Activated CD8-positive, alpha-beta memory T cell treated with anti-CD3 and anti-CD28 coated beads for 36 hours (primary cell): ENCODE measurements around the gene XG. TPM values are rescaled to one million over a fixed set of nuclear protein-coding genes. Genes with fewer than 3 reads are reported as not detected.

Source experiments
- CTCF ChIA-PET: fragments of 350-600 bp; sonication (Branson Sonifier 250); formaldehyde crosslinking; loops from one replicate; lab custom pipeline; 2021; ENCODE audit warnings: antibody characterized with exemption; lab: Charles Lee
- POLR2A ChIA-PET: fragments of 350-600 bp; sonication (Branson Sonifier 250); formaldehyde crosslinking; loops from one replicate; lab custom pipeline; 2021; ENCODE audit warnings: antibody characterized with exemption; lab: Charles Lee
- total RNA-seq, 2 experiments: library from RNA; stranded (reverse); gene quantifications; one replicate each; pipeline ENCODE4 v1.2.3, GENCODE V29; 2021

The XG gene
- total RNA-seq, 2 experiments from 2014 or later = not detected

GRCh38 chrX:2848871-2849301 lies 97.0 kb downstream of the XG start:
- CTCF ChIA-PET = no interaction called here

GRCh38 chrX:2854918-2855317 lies 103.1 kb downstream of the XG start:
- POLR2A ChIA-PET = no interaction called here
- CTCF ChIA-PET = no interaction called here

More at GRCh38 chrX:2848871-2849301, 97.0 kb downstream of the XG start:
- POLR2A ChIA-PET = no interaction called here

DNA sequence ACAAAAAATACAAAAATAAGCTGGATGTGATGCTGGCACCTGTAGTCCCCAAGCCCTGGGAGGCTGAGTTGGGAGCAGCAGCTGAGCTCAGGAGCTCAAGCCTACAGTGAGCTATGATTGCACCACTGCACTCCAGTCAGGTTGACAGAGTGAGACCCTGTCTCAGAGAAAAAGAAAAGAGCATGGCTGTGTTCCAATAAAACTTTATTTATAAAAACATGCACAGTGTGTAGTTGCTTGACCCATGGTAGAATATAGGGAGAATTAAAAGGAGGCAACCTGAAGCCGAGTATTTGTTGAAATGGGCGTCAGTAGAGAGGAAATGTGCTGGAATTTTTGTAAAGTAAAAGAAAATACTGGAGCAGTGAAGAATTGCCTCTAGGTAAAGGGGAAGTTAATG lies 103.9 kb downstream of the XG start:
- CTCF ChIA-PET = no interaction called here
- POLR2A ChIA-PET = no interaction called here

DNA sequence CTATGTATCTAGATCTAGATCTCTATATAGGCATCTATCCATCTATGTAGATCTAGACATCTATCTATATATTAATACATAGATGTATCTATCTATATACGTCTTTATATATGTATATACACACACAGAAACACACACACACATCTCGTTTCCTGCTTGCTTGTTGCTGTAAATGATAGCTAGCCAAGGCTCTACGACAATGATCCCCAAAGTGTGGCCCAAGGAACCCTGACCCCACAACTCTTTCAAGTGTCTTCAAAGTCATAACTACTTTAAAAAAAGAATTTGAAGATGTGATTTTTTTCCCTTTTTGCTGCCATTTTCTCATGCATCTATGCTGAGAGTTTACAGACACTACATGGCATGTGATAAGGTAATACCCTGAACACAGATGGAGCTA lies 105.7 kb downstream of the XG start:
- CTCF ChIA-PET = no interaction called here
- POLR2A ChIA-PET = no interaction called here

DNA sequence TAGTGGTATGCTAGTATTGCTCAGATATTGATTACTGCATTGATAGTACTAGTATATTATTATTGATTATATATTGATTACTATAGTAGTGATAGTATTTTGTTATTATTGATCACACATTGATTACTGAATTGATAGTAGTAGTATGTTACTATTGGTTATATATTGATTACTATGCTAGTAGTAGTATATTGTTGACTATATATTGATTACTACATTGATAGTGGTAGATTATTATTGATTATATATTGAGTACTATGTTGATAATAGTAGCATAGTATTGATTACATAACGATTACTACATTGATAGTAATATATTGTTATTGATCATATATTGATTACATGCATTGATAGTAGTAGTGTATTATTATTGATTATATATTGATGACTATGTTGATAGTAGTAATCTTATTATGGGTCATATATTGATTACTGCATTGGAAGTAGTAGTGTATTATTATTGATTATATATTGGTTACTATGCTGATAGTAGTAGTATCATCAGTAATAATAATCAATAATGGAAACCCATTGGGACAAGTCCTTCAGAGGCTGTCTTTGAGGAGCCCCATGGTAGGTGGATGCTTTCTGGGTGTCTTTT lies 107.5 kb downstream of the XG start:
- ChIA-PET POLR2A (no interaction called here), CTCF (no interaction called here)

DNA sequence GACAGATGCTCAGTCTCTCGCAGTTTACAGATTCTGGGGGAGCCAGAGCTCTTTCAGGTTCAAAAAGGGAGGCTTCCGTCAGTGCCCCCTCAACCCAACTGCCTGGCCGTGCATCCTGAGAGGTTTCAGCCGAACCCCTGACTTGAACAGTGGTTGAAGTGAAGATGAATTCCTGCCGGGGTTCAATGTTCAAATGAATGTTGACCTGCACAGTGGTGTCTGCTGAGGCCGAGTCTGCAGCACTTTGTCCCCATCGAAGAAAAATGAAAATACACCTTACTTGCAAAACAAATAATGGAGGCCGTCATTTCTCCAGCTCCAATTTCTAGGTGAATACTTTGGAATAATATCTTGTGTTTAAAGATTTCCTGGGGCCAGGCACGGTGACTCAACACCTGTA lies 110.6 kb downstream of the XG start:
- POLR2A ChIA-PET = no interaction called here
- CTCF ChIA-PET = no interaction called here

- ChIA-PET CTCF (no interaction called here), POLR2A (no interaction called here)
Measured at GRCh38 chrX:2863646-2864045, 111.8 kb downstream of the XG start.

Other genes starting within 250 kb of the XG start
- 100 to 1,000 TPM; 223 to 228 TPM for gene CD99, start 60.7 kb upstream of the XG start, total RNA-seq
- not detected for gene GYG2, start 76.9 kb downstream of the XG start, total RNA-seq
- 1 to 10 TPM; 1.3 TPM for gene ARSD, start 177.3 kb downstream of the XG start, total RNA-seq